H1 (cell line): ENCODE data around the gene ALKBH3. TPM values are rescaled to one million over a fixed set of nuclear protein-coding genes. Genes with fewer than 3 reads are reported as not detected.

Experiments
- GABPA ChIP-seq: IDR thresholded peaks from 2 replicates; pipeline ENCODE4 v1.6.1; 2011; ENCODE audit warnings: mild to moderate bottlenecking, low read length, moderate library complexity, borderline replicate concordance; ENCODE audit not compliant: insufficient read depth
- JUND ChIP-seq: IDR thresholded peaks from 2 replicates; pipeline ENCODE4 v1.6.1; 2011; ENCODE audit warnings: mild to moderate bottlenecking, improper control_type of control experiment, low read length
- KDM1A ChIP-seq: fragments of 200-600, 300-600 bp; sonication (generic); IDR thresholded peaks from 2 replicates; pipeline ENCODE4 v1.7.1; 2016; ENCODE audit warnings: mild to moderate bottlenecking, low read length, borderline replicate concordance
- SIN3A ChIP-seq, 2 experiments: IDR thresholded peaks in 1 of 2; conservative IDR thresholded peaks in 1 of 2; 2 replicates each; pipeline ENCODE4 v1.6.1; 2011 to 2012; ENCODE audit warnings: low read length in 2 of 2, improper control_type of control experiment in 1 of 2, low read depth in 1 of 2, mild to moderate bottlenecking in 1 of 2
- YY1 ChIP-seq: IDR thresholded peaks from 2 replicates; pipeline ENCODE4 v1.6.1; 2011; ENCODE audit warnings: low read depth, mild to moderate bottlenecking, low read length
- polyA plus RNA-seq, 7 experiments: library from polyadenylated mRNA; depleted of rRNA in 3 of 7; stranded (reverse) in 5 of 7; unstranded in 2 of 7; fragments of >200 nt in 5 of 7; fragments of 200-250 nt in 2 of 7; gene quantifications; 1 replicate in 5 of 7; 2 replicates in 1 of 7; 4 replicates in 1 of 7; pipeline versions ENCODE4 v1.2.1 to v1.2.3, GENCODE V29; 2011 to 2013; ENCODE audit warnings: missing spikeins in 2 of 7, mixed read lengths in 2 of 7
- total RNA-seq: library from RNA; stranded (reverse); fragmentation: NEBNext Ultra II Directional; extraction: Animal tissue kit (Norgen Biotek cat#: 25700); gene quantifications from 2 replicates; pipeline ENCODE4 v1.2.1, GENCODE V29; 2021

Gene ALKBH3
- total and polyA plus RNA-seq, 2 of the 8 experiments (the other 6 are each of a cell fraction or from before 2014, with no cell fraction given): 10.5 to 11.4 TPM

GRCh38 chr11:43880640-43881159 lies at the start of gene ALKBH3 (continued):
- TF ChIP-seq SIN3A (conservative IDR thresholded peaks at IDR 0.05 in 1 of 2, IDR thresholded peaks at IDR 0.05 in 1 of 2; ENCODE audit: low read depth in 1 of 2, low read length in 2 of 2): no peak; a peak in 1 of 4 replicates
- TF ChIP-seq YY1: no peak
- peak; percentile 98 for TF ChIP-seq GABPA
- no peak for TF ChIP-seq KDM1A
- TF ChIP-seq JUND: no peak
